Effector CD8-positive, alpha-beta T cell (primary cell): Measurements from ENCODE around the gene PKHD1.
"Not testable (repeated sequence)": the region's sequence is repeated elsewhere in the genome, so short reads cannot be mapped to it uniquely, and the experiment has no call there.

ENCODE experiments used
- DNase-seq: peaks from one replicate; lab custom pipeline; 2025; lab: John Stamatoyannopoulos, UW

Gene PKHD1

DNA sequence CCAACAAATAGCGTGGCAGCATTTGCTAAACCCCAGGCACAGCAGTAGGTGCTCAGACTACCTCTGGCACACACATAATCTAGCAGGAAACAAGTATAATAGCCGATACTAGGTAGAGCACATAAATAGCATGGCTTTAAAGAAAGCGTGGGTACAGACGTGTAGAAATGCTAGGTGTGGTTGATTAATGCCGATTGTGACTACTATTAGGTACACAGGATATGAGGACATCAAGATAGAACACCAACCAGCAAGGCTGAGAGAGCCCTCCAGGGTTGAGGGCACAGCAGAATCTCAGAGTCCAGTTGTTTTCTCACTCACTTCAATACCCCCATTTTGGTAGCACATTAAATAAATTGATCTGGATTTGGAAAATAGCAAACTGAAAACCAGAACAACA is 100.5 kb downstream of the PKHD1 start:
- no peak for DNase-seq

DNA sequence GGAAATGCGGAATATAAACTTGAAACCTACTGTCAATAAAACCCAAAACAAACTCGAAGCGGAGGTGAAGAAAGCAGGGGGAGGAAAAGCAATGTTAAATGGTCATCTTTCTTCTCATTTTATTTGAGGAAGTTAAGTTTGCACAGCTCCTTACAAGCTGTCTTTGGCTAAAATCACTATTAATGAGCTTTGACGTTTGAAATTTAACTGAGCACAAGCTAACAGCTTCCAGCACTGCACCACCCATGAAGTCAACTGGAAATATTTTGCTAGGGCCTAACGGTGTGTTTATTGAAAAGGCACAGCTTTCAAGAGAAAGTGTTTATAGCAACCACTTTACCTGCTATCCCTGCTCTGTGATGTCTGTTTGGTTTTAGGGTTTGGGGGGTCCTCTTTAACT is 103.8 kb downstream of the PKHD1 start:
- DNase-seq = no peak

DNA sequence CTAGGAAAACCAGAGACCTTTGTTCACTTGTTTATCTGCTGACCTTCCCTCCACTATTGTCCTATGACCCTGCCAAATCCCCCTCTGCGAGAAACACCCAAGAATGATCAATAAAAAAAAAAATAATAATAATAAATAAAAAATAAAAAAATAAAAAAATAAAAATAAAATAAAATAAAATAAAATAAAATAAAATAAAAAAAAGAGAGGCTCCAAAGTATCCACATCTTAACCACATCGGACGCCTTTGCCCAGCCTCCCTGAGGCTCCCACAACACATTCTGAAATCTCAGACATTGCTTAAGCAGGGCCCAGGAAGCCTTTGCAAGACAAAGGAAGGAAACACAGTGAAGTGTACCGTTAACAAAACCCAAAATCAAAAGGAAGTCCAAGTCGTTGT is 104.7 kb downstream of the PKHD1 start:
- DNase-seq = not testable (repeated sequence)

DNA sequence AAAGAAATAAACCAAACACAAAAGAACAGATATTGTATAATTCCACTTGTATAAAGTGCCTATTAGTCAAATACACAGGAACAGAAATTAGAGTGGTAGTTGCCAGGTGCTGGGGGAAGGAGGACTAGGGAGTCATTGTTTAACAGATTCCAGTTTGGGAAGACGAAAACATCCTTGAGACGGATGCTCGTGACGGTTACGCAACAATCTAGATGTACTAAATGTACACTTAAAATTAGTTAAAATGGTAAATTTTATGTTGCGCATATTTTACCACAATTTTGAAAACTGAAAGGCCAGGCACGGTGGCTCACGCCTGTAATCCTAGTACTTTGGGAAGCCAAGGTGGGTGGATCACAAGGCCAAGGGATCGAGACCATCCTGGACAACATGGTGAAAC is 111.0 kb downstream of the PKHD1 start:
- DNase-seq = no peak

DNA sequence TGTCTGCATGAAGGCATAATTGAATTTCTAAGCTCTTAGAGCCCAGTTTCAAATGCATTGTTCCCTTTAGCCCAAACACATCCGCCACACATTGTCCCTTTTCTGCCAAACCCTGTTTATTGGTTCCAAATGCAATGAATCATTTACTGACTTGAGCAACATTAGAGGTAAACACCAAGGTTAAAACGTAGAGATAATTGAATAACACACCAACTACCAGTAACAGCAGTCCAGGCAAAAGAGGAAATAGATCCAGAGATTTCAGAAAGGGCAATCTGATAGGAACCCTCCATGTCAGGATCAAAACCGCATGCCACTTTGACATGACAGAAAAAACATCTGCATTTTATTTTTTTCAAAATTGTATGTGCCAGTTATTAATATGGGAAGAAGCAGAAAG is 114.8 kb downstream of the PKHD1 start:
- no peak for DNase-seq

DNA sequence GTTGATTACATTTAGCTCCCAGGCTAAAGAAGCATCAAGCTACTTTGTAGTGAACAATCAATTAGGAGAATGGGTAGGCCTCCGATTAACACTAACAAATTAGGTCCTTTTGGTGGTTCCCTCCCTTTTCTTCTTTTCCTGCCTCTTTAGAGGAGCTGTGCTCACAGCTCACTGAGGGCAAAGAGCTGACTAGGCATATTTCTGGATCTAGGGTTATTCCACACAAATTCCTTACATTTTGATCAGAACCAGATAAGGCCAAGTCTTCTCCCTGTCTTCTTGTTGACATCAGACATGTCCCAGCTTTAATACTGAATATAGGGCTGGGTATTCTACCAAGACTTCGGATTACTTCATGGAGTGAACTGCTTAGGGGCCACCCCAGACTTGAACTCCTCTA is 119.1 kb downstream of the PKHD1 start:
- DNase-seq = no peak

DNA sequence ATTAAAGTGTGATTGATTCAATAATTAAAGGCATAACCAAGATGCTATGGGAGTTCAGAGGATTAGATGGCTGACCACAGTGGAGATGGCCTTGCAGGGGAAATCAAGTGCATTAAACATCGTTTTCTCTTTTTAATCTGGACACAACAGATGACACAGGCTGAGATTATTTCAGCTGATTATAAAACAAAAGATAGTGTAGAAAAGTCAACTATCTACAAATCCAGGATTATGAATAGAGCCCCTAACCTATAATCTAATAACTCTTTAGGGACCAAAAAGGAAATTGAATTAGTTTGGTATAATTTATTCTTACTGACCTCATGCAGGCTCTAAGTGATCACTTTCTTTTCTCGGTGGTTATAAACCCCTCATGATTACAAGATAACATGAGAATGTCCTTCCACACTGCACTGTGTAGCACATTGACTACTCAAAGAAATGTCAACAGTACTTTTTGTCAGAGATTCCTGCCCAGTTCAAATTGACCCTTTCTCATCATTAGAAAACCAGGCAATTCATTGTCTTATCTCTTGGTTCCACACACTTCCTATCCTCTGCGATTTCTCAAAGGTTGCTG is 122.1 kb downstream of the PKHD1 start:
- DNase-seq = no peak

DNA sequence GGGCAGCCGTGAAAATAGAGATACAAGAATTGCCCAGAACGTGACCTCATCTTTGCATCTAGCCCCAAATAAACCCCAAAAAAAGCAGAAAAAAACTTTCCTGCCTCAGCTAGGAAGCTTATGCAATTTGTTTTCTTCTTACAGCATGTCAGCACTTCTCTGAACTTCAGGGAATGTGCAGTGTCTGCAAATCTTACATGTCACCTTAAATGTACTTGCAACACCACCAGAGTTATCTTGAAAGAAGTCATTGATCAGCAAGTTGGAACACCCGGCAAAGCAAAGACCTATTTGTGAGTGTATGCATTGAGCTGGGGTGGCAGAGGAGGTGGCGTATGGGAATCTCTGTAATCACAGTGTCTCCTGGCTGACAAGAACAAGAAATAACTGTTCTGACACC is 123.4 kb downstream of the PKHD1 start:
- no peak for DNase-seq

DNA sequence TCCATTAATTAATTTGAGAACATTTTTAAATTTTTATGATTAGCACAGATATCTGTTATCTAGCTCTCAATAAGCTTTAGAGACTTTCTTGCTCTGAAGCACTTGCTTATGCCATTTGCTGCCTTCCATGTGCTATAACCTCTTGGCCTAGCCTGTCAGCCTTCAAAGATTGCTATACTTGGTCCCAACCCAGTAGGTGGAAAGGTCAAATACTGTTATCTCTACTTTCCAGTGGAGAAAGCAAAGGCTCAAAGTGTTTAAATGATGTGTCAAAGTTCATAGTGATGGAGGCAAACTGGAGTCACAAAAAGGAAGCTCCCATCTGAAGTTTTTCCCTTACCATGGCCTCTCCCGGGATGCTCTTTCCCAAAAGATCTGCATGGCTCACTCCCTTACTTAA is 125.1 kb downstream of the PKHD1 start:
- DNase-seq = no peak

DNA sequence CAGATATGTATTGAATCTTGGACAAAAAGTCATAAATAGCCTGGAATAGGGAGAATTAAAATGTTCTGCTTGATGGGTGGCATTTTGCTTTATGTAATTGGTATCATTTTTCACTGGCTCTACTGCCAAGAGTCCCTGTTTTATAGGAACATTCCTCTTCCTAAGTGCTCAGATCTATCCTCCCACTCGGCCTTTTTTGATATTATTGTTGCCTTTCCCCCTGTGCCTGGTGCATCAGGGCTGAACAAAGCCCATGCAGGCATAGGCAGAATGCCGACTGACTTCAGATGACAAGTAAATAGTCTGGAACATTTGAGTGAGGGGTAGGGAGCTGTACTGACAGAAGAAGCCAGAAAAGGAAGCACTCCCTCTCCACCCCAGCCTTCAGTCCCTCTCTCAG is 127.0 kb downstream of the PKHD1 start:
- DNase-seq = no peak

DNA sequence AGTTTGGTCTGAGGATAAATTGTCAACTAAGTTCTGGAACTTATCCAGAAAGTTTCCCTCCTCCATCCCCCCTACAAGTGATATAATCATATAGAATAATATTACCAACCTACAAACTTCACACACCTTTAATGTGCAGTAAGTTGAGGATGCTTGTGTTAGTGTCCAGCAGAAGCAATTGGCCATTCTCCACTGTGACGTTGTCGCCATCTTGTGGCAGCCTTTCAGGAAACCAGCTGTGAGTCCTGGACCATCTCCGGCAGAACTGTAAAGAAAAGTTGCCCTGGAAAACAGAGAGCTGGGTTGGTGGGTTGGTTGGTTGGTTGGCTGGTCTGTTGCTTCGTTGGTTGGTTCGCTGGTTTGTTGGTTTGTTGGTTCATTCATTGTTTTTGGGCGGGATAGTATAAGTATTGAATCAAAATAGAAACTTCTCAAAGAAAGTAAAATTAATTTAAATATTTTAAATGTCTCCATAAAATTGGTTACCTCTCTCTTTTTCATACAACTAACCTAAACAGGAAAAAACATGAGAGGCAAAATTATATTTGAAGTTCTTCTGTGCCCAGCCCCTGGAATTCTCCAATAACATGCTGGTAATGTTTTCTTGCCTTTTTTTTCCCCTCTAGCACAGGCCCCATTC is 127.5 kb downstream of the PKHD1 start:
- no peak for DNase-seq

DNA sequence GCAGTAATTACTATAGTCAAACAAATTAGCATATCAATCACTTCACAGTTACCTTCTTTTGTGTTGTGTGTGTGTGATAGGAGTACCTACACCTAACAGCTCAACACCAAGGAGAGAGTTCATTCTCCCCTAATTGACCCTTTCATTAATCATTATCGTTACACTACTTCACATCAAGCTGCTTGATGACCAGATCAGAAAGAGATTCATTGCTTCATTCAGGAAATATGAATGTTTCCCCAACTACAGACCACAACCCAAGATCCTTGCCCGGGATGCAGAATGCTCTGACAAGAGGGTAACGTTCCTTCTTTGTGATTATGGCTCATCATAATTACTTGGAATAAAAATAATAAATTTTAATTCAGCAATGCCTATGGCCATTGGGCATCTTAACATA is 132.7 kb downstream of the PKHD1 start:
- no peak for DNase-seq

DNA sequence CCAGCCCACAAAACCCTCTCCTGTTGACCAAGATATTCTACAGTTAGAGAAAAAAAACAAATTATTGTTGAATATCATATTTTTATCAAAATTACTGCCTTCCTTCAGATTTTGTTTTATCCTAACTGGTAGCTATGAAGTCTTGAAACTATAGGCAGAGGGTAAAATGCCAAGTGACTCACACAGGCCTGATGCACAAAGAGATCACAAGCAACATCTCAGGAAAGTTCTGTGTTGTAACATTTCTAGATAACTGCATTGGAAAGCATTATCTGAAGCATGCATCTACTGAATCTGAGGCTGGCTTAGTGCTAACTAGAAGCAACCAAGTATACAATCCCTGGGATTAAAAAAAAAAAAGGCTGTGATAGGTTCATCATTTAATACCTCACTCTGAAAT is 134.2 kb downstream of the PKHD1 start:
- no peak for DNase-seq

DNA sequence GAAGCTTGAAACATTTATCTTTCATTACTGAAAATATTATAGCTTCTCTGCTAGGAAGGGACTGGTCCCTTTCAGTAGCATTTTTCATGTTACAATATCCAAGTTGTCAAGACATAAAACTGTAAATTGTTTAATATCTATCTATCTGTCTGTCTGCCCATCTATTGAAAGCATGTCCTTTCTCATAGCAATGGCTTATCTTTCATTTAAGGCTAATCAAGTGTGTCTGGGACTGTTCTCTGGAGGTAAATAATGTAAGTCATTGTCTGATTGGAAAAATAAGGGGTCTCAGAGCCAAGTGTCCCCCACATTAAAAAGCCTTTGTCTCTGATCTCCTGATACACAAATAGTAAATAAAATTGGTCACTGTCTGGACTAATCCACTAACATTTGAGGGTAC is 135.5 kb downstream of the PKHD1 start:
- DNase-seq = no peak

DNA sequence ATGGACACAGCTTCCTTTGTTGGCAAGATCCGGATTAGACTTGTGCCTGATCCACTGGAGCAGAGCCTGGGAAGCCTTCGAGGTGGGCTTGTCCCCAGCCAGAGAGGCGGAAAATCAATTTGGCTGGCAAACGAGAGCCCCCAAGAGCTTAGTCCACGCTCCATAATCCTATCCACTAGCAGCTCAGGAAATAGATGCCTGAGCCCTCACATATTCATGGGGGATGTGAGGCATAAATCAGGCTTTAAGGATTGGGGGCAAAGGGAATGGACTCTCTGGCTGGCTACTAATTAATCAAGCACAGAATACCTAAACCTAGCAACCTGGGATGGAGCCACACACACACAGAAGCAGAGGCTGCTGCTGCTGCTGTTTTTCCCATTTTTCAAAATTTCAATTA is 137.9 kb downstream of the PKHD1 start:
- DNase-seq = no peak

DNA sequence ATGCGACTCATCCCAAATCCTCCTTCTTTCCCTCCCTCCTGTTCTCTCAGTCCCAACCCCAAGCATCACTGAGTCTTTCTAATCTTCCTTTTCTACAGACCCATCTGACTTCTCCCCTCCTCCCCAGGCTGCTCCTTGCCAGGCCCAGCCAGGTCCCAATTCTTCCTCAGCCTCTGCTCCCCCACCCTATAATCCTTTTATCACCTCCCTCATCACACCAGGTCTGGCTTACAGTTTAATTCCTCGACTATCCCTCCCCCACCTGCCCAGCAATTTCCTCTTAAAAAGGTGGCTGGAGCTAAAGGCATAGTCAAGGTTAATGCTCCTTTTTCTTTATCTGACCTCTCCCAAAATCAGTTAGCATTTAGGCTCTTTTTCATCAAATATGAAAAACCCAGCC is 147.7 kb downstream of the PKHD1 start:
- not testable (repeated sequence) for DNase-seq

DNA sequence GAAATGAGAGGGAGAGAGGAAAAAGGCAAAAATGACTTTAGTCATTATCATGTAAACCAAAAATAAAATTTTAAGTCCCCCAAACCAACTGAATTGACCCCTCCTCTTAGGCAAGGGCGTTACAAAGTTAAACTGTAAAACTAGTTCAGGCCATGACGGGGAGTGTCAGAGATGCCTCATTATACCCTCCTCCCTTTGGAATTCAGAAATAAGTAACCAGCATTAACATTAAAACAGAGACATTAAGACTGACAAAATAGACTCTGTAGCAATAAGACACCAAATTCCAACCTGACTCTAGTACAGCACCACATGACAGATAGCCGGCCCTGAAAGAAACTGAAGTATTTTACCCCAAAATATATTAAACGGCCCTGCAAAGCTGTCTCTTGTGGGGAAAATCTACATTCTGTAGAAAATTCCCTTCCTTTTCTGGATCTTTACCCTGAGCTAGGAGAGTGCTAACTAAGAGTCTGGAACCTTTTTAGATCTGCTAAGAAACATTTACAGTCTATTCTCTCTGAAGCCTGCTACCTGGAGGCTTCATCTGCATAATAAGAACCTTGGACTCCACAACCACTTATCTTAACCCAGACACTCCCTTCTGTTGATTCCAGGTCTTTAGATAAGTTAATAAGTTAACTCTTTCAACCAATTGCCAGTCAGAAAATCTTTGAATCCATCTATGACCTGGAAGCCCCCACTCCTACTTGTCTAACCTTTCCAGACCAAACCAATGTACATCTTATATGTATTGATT is 150.7 kb downstream of the PKHD1 start:
- no peak for DNase-seq

DNA sequence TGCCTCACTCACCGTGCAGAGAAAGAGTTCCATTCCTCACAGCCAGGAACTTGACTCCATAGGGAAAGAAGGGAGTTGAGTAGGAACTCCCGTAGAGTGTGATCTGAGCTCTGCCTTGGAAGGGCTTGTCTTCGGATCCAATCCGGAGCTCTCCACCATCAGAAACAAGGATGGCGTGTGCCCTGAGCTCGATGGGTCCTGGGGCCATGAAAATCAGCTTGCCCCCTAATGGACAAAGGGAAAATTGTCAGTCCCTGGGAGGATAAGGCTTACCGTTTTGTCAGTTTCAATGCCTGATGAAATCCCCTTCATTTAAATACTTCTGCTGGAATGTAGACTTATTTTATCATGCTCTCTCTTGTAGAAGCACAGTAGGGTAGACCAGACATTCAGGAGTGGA is 153.3 kb downstream of the PKHD1 start:
- DNase-seq = no peak

DNA sequence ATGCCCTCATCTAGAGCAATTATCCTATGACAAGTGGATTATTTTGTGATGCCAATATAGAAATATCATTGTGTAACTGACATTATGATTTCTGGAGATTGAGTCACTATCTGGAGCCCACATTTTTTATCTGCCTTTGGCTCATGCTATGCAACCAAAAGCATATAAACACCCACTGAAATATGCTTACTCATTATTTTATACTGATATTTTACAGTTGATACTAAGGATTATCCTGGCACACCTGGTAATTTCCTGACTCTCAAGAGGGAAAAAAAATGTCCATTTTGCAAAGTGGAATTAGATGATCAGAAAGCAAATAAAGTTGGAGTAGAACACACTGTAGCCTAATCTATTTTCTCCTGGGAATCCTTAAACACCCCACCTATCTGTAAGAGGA is 154.5 kb downstream of the PKHD1 start:
- DNase-seq = no peak

DNA sequence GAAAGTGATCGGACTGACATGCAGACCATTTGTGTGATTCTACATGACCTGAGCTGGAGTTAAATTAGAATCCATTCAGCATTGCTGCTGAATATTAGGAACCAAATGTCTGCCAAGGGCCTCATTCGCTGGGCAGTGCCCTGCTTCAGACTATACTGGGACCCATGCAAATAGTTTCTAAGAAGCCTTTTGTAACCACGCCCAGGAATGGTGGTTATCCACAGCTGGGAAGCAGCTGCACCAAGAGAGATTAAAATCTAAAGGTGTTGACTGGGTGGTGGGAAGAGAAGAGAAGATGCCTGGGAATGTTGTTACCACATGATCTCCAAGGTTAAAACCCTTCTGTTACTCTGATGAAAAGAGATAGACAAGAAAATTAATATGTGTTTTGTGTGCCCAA is 156.8 kb downstream of the PKHD1 start:
- DNase-seq = no peak

DNA sequence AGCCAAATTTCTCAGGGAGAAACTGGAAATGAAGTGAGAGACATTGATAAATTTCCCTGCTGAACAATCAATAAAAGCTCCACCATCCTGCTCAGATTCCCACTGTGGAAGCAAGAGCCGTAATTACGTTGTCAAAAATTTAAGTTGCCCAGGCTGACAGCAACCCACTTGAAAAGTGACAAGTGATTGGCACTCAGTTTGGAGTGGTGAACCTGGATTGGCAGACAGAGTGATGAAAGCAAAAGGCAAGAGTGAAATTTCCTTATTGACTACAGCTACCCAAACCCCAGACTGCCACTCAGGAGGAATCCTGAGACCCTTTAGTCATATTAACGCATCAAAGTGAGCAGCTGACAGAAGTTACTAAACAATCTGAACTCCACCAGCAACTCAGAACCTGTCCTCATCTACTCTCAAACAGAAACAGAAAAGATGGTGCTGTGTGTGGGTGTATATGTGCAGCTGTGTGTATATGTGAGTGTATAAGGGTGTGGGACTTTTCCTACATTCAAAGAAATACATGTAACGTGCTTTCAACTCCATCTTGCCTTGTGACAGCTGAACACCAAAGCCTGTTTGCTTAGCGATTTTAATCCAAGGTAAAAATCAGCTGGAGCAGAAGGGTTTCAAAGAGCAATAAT is 157.4 kb downstream of the PKHD1 start:
- DNase-seq = no peak

DNA sequence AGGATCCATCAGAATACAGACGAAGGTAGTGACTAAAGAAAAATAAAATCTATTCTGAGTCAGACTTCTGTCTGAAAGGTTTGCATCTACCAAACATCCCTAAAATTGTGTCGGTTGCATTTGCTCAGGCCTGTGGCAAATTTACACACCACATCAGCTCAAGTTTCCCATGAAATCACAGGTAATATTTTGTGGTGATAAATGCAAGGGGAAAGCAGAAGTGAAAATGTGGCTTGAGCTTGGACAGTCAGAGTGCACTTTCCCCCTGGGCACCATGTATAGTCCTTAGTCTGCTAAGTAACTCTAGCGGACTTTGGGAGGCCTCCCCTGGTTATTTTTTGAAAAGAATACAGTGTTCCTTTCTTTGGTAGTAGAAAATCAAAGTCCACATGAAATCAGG is 159.1 kb downstream of the PKHD1 start:
- DNase-seq = no peak

DNA sequence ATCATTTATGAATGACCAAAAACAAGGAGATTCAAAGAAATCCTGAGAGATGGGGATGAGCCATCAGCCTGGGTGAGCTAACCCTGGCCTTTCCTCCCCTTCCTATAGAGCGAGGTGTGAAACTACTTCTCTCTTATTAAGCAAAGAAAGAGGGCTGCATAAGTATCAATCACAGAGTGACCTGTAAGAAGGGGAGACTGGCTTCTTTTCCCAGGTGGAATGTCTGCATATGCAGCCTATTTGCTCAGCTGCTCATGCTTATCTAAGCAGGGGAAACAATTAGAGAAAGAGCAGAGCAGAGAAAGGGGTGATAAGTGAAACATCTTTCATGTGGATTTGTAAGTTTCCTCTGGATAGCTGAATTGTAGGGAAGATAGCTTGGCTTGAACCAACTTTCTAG is 160.0 kb downstream of the PKHD1 start:
- no peak for DNase-seq
